LNCaP clone FGC (cell line): Measurements from ENCODE around the gene BPIFA2.

Experiments
- DNase-seq: peaks from one replicate; pipeline ENCODE4 v3.0.0-alpha.2; 2011; ENCODE audit warnings: low read depth
- H3K4me3 ChIP-seq: 2 replicates; pipeline ENCODE4 v1.5.1; 2011; ENCODE audit warnings: mild to moderate bottlenecking, low read depth, low read length, control low read depth
- TF ChIP-seq, protein P1 (sequence below): IDR thresholded peaks from 2 replicates; pipeline ENCODE4 v1.5.1; 2012; ENCODE audit warnings: mild to moderate bottlenecking; ENCODE audit not compliant: control insufficient read depth, insufficient read depth; ENCODE audit errors: extremely low read depth

BPIFA2 gene

GRCh38 chr20:33160681-33161080 is 7.3 kb upstream of the BPIFA2 start:
- H3K4me3 ChIP-seq: no peak overlapping the region
- TF ChIP-seq, protein P1, sequence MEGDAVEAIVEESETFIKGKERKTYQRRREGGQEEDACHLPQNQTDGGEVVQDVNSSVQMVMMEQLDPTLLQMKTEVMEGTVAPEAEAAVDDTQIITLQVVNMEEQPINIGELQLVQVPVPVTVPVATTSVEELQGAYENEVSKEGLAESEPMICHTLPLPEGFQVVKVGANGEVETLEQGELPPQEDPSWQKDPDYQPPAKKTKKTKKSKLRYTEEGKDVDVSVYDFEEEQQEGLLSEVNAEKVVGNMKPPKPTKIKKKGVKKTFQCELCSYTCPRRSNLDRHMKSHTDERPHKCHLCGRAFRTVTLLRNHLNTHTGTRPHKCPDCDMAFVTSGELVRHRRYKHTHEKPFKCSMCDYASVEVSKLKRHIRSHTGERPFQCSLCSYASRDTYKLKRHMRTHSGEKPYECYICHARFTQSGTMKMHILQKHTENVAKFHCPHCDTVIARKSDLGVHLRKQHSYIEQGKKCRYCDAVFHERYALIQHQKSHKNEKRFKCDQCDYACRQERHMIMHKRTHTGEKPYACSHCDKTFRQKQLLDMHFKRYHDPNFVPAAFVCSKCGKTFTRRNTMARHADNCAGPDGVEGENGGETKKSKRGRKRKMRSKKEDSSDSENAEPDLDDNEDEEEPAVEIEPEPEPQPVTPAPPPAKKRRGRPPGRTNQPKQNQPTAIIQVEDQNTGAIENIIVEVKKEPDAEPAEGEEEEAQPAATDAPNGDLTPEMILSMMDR: no peak
- no peak for DNase-seq

GRCh38 chr20:33162313-33162712 is 5.6 kb upstream of the BPIFA2 start:
- no peak overlapping the region for H3K4me3 ChIP-seq
- no peak for DNase-seq
- TF ChIP-seq, protein P1: no peak

GRCh38 chr20:33162753-33163152 is 5.2 kb upstream of the BPIFA2 start:
- TF ChIP-seq, protein P1: no peak
- H3K4me3 ChIP-seq: no peak overlapping the region
- no peak for DNase-seq

- H3K4me3 ChIP-seq: no peak overlapping the region
- TF ChIP-seq, protein P1: no peak
- no peak for DNase-seq
Measured at GRCh38 chr20:33163856-33164762, 3.9 kb upstream of the BPIFA2 start.

- TF ChIP-seq, protein P1: no peak
Measured at GRCh38 chr20:33164763-33165095, 3.2 kb upstream of the BPIFA2 start.

GRCh38 chr20:33165416-33166055 is 2.4 kb upstream of the BPIFA2 start:
- TF ChIP-seq, protein P1: no peak
- DNase-seq: no peak
- no peak overlapping the region for H3K4me3 ChIP-seq

More at GRCh38 chr20:33164763-33165095, 3.2 kb upstream of the BPIFA2 start:
- H3K4me3 ChIP-seq: no peak overlapping the region
- DNase-seq: no peak
